Hematopoietic multipotent progenitor cell treated with erythropoietin and hydrocortisone succinate and interleukin-3 and kit ligand, for 8 days (in vitro differentiated cells): Measurements from ENCODE around the gene BBC3.
"Not testable (repeated sequence)": the region's sequence is repeated elsewhere in the genome, so short reads cannot be mapped to it uniquely, and the experiment has no call there.

Experiments used
- DNase-seq: peaks from one replicate; pipeline ENCODE4 v3.0.0-alpha.2; 2015

The BBC3 gene

GRCh38 chr19:47257411-47258169 lies 26.6 kb upstream of the BBC3 start:
- DNase-seq: peak; percentile 49

GRCh38 chr19:47256693-47257410 lies 25.9 kb upstream of the BBC3 start:
- DNase-seq: peak; percentile 97

- peak; percentile 95 for DNase-seq
Observed at GRCh38 chr19:47255879-47256692, 25.1 kb upstream of the BBC3 start, which contains the start of gene CCDC9. TSS of gene CCDC9 (plus strand) at chr19:47256525. CDS start at chr19:47258401, 1,876 bp downstream.

- no peak for DNase-seq
Observed at GRCh38 chr19:47253970-47254369, 23.0 kb upstream of the BBC3 start.

- DNase-seq: no peak
Observed at GRCh38 chr19:47253467-47253881, 22.5 kb upstream of the BBC3 start.

- DNase-seq: not testable (repeated sequence)
Observed at GRCh38 chr19:47253016-47253415, 22.0 kb upstream of the BBC3 start.

GRCh38 chr19:47247308-47247990 lies 16.4 kb upstream of the BBC3 start:
- DNase-seq: peak; percentile 88

- peak; percentile 98 for DNase-seq
Observed at GRCh38 chr19:47243776-47244547, 13.0 kb upstream of the BBC3 start.

- no peak for DNase-seq
Observed at GRCh38 chr19:47243364-47243775, 12.4 kb upstream of the BBC3 start.

GRCh38 chr19:47241919-47242577 lies 11.0 kb upstream of the BBC3 start:
- peak; percentile 22 for DNase-seq

- DNase-seq: peak; percentile 68
Observed at GRCh38 chr19:47240996-47241918, 10.3 kb upstream of the BBC3 start.

GRCh38 chr19:47240556-47240955 lies 9.6 kb upstream of the BBC3 start:
- DNase-seq: no peak

- peak; percentile 62 for DNase-seq
Observed at GRCh38 chr19:47239610-47240296, 8.8 kb upstream of the BBC3 start.

- no peak for DNase-seq
Observed at GRCh38 chr19:47239152-47239551, 8.2 kb upstream of the BBC3 start.

- DNase-seq: no peak
Observed at GRCh38 chr19:47236072-47236675, 5.2 kb upstream of the BBC3 start.

- DNase-seq: peak; percentile 35
Observed at GRCh38 chr19:47232422-47233211, 1.6 kb upstream of the BBC3 start.

- DNase-seq: peak; percentile 81
Observed at GRCh38 chr19:47231215-47232054, 436 bp upstream of the BBC3 start.
